Retinal pigment epithelial cell (primary cell): ENCODE measurements around the gene CEP83.
"Not testable (repeated sequence)": the region's sequence is repeated elsewhere in the genome, so short reads cannot be mapped to it uniquely, and the experiment has no call there.

Source experiments
- DNase-seq: peaks from one replicate; pipeline ENCODE4 v3.0.0-alpha.2; 2010; ENCODE audit warnings: low read depth
- H3K4me3 ChIP-seq: 2 replicates; pipeline ENCODE4 v1.5.1; 2011; ENCODE audit warnings: mild to moderate bottlenecking, low read length, control low read depth, moderate library complexity
- CTCF ChIP-seq: conservative IDR thresholded peaks from 2 replicates; pipeline ENCODE4 v1.5.1; 2011; ENCODE audit warnings: low read depth, low read length, control low read depth, inconsistent platforms

Gene CEP83

GRCh38 chr12:94397401-94397800 lies 62.3 kb downstream of the CEP83 start:
- no peak overlapping the region for H3K4me3 ChIP-seq
- no peak for TF ChIP-seq CTCF
- no peak for DNase-seq

- not testable (repeated sequence) for H3K4me3 ChIP-seq, DNase-seq
These were observed 63.7 kb downstream of the CEP83 start for GRCh38 chr12:94396014-94396413.

- H3K4me3 ChIP-seq = no peak overlapping the region
- DNase-seq = no peak
- no peak for TF ChIP-seq CTCF
These were observed 69.6 kb downstream of the CEP83 start for GRCh38 chr12:94390130-94390485.

- not testable (repeated sequence) for DNase-seq, H3K4me3 ChIP-seq
These were observed 70.1 kb downstream of the CEP83 start for GRCh38 chr12:94389482-94390129.

- DNase-seq = no peak
- no peak for TF ChIP-seq CTCF
- no peak overlapping the region for H3K4me3 ChIP-seq
These were observed 73.2 kb downstream of the CEP83 start for GRCh38 chr12:94386422-94386821.

- no peak for DNase-seq
- no peak overlapping the region for H3K4me3 ChIP-seq
- no peak for TF ChIP-seq CTCF
These were observed 75.6 kb downstream of the CEP83 start for GRCh38 chr12:94384030-94384429.

GRCh38 chr12:94380507-94380906 lies 79.2 kb downstream of the CEP83 start:
- DNase-seq = no peak
- no peak overlapping the region for H3K4me3 ChIP-seq
- no peak for TF ChIP-seq CTCF

- no peak for DNase-seq
- TF ChIP-seq CTCF = no peak
These were observed 80.1 kb downstream of the CEP83 start for GRCh38 chr12:94379479-94380113.

More at GRCh38 chr12:94379479-94380113, 80.1 kb downstream of the CEP83 start:
- H3K4me3 ChIP-seq = no peak overlapping the region
